Ovary (tissue), 9 donors: ENCODE measurements around the gene SEMA5A. TPM values are rescaled to one million over a fixed set of nuclear protein-coding genes. Genes with fewer than 3 reads are reported as not detected.

Experiments
- DNase-seq, 5 donors: peaks; one replicate each; pipeline ENCODE4 v3.0.0-alpha.2; 2019 to 2020
- H3K27ac ChIP-seq, 2 donors: fragments of 200-600 bp; one replicate each; pipeline versions ENCODE4 v1.5.1 to v1.8.0; 2019 to 2022
- H3K27me3 ChIP-seq: fragments of 200-600 bp; one replicate; pipeline ENCODE4 v1.8.0; 2022
- H3K36me3 ChIP-seq: fragments of 200-600 bp; sonication (generic); one replicate; pipeline ENCODE4 v1.5.1; 2019
- H3K4me1 ChIP-seq: one replicate; pipeline ENCODE4 v1.8.1; 2013; ENCODE audit warnings: mild to moderate bottlenecking, moderate library complexity; ENCODE audit not compliant: insufficient read depth
- H3K4me3 ChIP-seq: fragments of 200-600 bp; sonication (generic); one replicate; pipeline ENCODE4 v1.5.1; 2017
- H3K9me3 ChIP-seq, 2 donors: fragments of 200-600 bp in 1 of 2; sonication (generic) in 1 of 2; one replicate each; pipeline versions ENCODE4 v1.5.1 to v1.8.1; 2013 to 2019; ENCODE audit warnings: mild to moderate bottlenecking in 1 of 2, moderate library complexity in 1 of 2
- EP300 ChIP-seq: sonication (generic); formaldehyde crosslinking; IDR thresholded peaks from one replicate; pipeline ENCODE4 v1.6.1; 2017; ENCODE audit warnings: antibody characterized with exemption
- POLR2A ChIP-seq: fragments of 450-650 bp; IDR thresholded peaks from one replicate; pipeline ENCODE4 v1.6.1; 2017; ENCODE audit warnings: antibody characterized with exemption, mild to moderate bottlenecking, moderate library complexity
- WGBS, 3 donors: extraction: QIAGEN DNeasy Blood & Tissue Kit in 1 of 3; methylation state at CpG; one replicate each; pipeline versions ENCODE4 v1.1.5 to v1.1.7; 2013 to 2017; 5-methylcytosine and 5-hydroxymethylcytosine counted together
- intact Hi-C, 4 donors: fragments of 100-400 bp; cut with DNase I; formaldehyde crosslinking; loops; one replicate each; pipeline versions ENCODE4 v1.11.0 to v1.15.1; 2022 to 2023
- polyA plus RNA-seq, 2 donors: library from polyadenylated mRNA; stranded (reverse); fragments of 200-250 nt in 1 of 2; fragments of 350-450 nt in 1 of 2; fragmentation: Illumina TruSeq in 1 of 2; extraction: RNeasy Lipid Tissue Mini Kit (QIAGEN cat#74804) in 1 of 2; gene quantifications; one replicate each; pipeline ENCODE4 v1.2.3, GENCODE V29; 2013 to 2014
- total RNA-seq, 7 donors: library from RNA; depleted of rRNA in 2 of 7; stranded (reverse); fragments of >200 nt in 2 of 7; fragmentation: NEBNext Ultra II Directional in 3 of 7; extraction: Animal tissue kit (Norgen Biotek cat#: 25700) in 3 of 7; gene quantifications; one replicate each; pipeline versions ENCODE4 v1.1.0 to v1.2.4, GENCODE V29; 2016 to 2023
- TF ChIP-seq, protein P1 (sequence below), 3 donors: fragments of 450-650 bp in 2 of 3; fragments of 200-600 bp in 1 of 3; IDR thresholded peaks; one replicate each; pipeline versions ENCODE4 v1.5.1 to v1.8.0; 2016 to 2022; ENCODE audit warnings: antibody characterized with exemption in 3 of 3, mild to moderate bottlenecking in 1 of 3
- donor health status: DM: no; HTN: no; CAD: no; lungs with moderate emphysema.
- donor health status: DM: no; HTN: no; CAD: no.
- donor health status: Bipolar disorder and iron deficiency.
- donor health status: DM: yes; HTN: yes; CAD: no.
- donor health status: DM: no; HTN: no; CAD: no.
- donor health status: DM: yes; HTN: yes; CAD: no.

SEMA5A gene
- total and polyA plus RNA-seq, 9 donors = 2.0 to 6.6 (median 4.3) TPM

DNA sequence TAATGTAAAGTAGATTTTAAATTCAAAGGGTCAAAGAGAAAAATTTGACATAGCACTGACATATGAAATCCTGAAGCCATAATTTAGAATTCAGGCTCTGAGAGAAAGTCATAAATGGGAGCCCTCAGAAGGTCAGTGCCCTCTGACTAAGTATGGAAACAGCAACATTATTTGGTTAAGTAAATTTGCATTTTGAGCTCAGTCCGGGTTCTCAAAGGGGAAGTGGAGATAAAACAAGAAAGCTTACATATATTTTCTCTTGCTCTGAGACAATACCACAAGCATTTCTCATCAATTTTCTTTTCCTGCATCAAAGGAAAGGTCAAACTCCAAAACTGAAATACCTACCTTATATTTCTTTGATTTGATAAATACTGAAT, 348.0 kb downstream of the SEMA5A start:
- DNase-seq = no peak
- H3K27me3 ChIP-seq = no peaks in the 10 kb centered on the region
- H3K36me3 ChIP-seq = no peaks in the 10 kb centered on the region
- no peak overlapping the region for H3K4me3 ChIP-seq
- H3K9me3 ChIP-seq = no peaks in the 10 kb centered on the region
- no peaks in the 10 kb centered on the region for H3K4me1 ChIP-seq
- 30 to 45% (median 42%) methylated on average over 1 of the region's 1 CpG for WGBS, 3 donors
- no peak for TF ChIP-seq POLR2A
- no peak for TF ChIP-seq EP300
- TF ChIP-seq, protein P1, sequence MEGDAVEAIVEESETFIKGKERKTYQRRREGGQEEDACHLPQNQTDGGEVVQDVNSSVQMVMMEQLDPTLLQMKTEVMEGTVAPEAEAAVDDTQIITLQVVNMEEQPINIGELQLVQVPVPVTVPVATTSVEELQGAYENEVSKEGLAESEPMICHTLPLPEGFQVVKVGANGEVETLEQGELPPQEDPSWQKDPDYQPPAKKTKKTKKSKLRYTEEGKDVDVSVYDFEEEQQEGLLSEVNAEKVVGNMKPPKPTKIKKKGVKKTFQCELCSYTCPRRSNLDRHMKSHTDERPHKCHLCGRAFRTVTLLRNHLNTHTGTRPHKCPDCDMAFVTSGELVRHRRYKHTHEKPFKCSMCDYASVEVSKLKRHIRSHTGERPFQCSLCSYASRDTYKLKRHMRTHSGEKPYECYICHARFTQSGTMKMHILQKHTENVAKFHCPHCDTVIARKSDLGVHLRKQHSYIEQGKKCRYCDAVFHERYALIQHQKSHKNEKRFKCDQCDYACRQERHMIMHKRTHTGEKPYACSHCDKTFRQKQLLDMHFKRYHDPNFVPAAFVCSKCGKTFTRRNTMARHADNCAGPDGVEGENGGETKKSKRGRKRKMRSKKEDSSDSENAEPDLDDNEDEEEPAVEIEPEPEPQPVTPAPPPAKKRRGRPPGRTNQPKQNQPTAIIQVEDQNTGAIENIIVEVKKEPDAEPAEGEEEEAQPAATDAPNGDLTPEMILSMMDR (IDR thresholded peaks at IDR 0.05) = no peak
- intact Hi-C loops = no loop called here
- H3K27ac ChIP-seq = no peak overlapping the region

GRCh38 chr5:9196403-9197227, 349.3 kb downstream of the SEMA5A start:
- intact Hi-C loops = no loop called here
- no peak for DNase-seq
- Histone ChIP-seq H3K4me3 (no peak overlapping the region), H3K27me3 (no peaks in the 10 kb centered on the region), H3K27ac (no peak overlapping the region), H3K9me3 (no peaks in the 10 kb centered on the region), H3K36me3 (no peaks in the 10 kb centered on the region), H3K4me1 (no peaks in the 10 kb centered on the region)
- TF ChIP-seq POLR2A (no peak), EP300 (no peak)
- TF ChIP-seq, protein P1 (IDR thresholded peaks at IDR 0.05) = no peak
- WGBS, 3 donors = 85 to 96% (median 93%) methylated on average over 13 of the region's 13 CpGs

- 14 to 33% (median 25%) methylated on average over 3 of the region's 3 CpGs for WGBS, 3 donors
- H3K36me3 ChIP-seq = no peaks in the 10 kb centered on the region
- no peaks in the 10 kb centered on the region for H3K4me1 ChIP-seq
- H3K27ac ChIP-seq = no peak overlapping the region
- H3K27me3 ChIP-seq = no peaks in the 10 kb centered on the region
- H3K4me3 ChIP-seq = no peak overlapping the region
- H3K9me3 ChIP-seq = no peaks in the 10 kb centered on the region
- TF ChIP-seq, protein P1 (IDR thresholded peaks at IDR 0.05) = no peak
- no peak for TF ChIP-seq POLR2A
- TF ChIP-seq EP300 = no peak
- intact Hi-C loops = no loop called here
- DNase-seq = no peak
Measured at GRCh38 chr5:9194509-9194908, 351.4 kb downstream of the SEMA5A start.

DNA sequence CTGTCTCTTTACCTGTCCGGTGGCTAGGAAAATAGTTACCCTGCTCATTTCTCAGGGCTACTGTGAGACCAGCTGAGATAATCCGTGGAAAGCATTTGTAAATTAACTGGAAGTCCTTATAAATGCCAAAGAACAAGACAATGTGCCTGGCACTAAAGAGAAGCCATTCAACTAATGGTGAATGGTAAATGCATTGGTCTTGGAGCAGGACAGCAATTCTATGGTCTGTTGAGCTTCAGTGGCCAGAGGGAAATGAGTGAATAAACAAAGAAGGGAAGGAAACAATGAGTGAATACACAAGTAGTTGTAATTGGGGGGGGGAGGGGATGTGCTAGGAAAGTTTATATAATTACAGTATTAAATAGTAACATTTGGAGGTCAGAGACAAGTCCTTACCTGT, 353.6 kb downstream of the SEMA5A start:
- Histone ChIP-seq H3K36me3 (no peaks in the 10 kb centered on the region), H3K27ac (no peak overlapping the region), H3K27me3 (no peaks in the 10 kb centered on the region), H3K9me3 (no peaks in the 10 kb centered on the region), H3K4me1 (no peaks in the 10 kb centered on the region), H3K4me3 (no peak overlapping the region)
- intact Hi-C loops = no loop called here
- TF ChIP-seq, protein P1 (IDR thresholded peaks at IDR 0.05) = no peak
- TF ChIP-seq POLR2A = no peak
- TF ChIP-seq EP300 = no peak
- whole genome bisulfite sequencing, 3 donors = 89 to 100% (median 91%) methylated on average over 2 of the region's 2 CpGs
- no peak for DNase-seq
